GM21526 (cell line): Measurements from ENCODE around the gene YTHDC1.
"Not testable (repeated sequence)": the region's sequence is repeated elsewhere in the genome, so short reads cannot be mapped to it uniquely, and the experiment has no call there.

Experiments used
- ATAC-seq: cut with Tn5 transposase; IDR thresholded peaks from one replicate; pipeline ENCODE4 v1.9.1; 2021; ENCODE audit warnings: moderate library complexity; ENCODE audit not compliant: unreplicated experiment, low FRiP score

Gene YTHDC1

DNA sequence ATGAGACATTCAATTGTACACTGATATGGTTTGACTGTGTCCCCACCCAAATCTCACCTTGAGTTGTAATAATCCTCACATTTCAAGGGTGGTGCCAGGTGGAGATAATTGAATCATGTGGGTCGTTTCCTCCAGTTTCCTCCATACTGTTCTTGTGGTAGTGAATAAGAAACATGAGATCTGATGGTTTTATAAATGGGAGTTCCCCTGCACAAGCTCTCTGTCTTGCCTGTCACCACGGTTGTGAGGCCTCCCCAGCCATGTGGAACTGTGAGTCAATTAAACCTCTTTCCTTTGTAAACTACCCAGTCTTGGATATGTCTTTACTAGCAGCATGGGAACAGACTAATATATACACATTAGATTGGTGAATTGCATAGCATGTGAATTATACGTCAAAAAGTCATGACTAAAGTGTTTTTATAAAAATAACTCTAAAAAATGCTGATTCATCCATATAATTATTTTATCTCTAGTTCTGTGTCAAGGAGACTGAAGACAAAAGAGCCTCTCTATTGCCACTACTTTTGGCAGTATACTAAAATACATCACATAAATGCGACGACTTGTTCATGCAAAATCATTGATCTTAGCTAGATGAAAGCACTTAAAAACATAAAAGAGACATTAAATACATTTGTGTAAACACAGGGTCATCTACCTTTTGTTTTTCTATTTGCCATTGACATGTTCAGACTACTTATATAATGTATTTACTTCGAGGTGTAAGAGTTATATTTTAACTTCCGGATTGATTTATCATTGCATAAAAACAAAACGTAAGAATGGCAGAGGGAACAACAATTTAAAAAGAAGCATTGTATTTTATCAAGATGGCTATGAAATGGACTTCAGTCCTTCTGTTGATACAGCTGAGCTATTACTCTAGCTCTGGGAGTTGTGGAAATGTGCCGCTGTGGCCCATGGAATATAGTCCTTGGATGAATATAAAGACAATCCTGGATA lies 50.1 kb downstream of the YTHDC1 start:
- no peak for ATAC-seq

DNA sequence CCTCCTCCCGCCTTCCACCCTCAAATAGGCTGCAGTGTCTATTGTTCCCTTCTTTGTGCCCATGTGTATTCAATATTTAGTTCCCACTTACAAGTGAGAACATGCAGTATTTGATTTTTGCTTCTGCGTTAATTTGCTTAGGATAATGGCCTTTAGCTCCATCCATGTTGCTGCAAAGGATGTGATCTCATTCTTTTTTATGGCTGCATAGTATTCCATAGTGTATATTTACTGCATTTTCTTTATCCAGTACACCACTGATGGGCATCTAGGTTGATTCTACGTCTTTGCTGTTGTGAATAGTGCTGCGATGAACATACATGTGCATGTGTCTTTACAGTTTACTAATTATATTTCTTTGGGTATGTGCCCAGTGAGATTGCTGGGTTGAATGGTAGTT lies 52.8 kb downstream of the YTHDC1 start:
- ATAC-seq: no peak

DNA sequence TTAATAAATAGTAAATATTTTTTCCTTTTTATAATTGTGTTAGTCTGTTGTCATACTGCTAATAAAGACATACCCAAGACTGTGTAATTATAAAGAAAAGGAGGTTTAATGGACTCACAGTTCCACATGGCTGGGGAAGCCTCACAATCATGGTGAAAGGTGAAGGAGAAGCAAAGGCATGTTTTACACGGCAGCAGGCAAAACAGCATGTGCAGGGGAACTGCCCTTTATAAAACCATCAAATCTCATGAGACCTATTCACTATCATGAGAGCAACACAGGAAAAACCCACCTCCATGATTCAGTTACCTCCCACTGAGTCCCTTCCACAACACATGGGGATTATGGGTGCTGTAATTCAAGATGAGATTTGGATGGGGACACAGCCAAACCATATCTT lies 58.6 kb downstream of the YTHDC1 start:
- no peak for ATAC-seq

DNA sequence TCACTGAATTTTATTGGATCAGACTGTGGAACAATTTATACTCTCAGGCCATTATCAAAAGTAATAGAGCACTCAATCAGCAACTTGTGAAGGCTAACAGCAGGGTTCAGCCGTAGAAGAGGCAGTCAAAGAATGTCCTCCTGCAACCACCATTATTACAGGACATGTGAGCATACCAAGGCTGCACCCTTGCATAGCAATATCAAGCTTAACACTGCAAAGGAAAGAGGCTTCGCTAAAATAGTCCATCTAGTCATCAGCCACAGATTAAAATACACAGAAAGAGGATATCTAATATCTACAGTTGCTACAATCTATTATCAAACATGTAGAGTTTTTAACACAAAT lies 61.5 kb downstream of the YTHDC1 start:
- no peak for ATAC-seq

DNA sequence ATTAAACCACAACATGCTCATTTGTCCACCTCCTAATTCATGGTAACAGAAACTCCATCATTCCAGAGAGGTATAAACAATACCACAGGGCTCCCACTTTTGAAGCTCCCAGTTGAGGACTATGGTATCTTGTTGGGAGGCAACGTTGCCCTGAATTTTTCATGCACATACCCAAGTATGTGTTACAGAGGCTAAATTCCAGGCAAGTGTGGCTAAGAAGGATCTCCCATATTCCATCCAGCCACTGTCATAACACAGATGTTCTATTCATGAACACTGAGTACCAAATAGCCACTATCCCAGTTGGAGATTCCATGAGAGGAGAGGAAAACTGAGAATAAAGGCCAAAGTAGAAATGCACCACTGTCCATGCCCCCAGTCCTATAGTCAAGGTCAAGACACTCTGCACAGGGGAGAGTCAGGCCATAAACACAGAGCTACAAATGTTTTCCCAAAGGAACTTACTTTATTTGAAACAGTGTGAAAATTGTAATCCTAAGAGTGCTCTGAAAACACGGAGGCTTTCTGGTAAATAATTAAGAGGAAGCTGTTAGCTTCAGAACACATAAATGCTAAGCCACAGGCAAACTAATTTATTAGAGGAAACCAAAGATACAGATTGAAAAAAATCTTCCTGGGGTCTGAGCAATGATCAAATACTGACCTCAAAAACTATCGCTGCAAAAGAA lies 62.0 kb downstream of the YTHDC1 start:
- ATAC-seq: no peak

DNA sequence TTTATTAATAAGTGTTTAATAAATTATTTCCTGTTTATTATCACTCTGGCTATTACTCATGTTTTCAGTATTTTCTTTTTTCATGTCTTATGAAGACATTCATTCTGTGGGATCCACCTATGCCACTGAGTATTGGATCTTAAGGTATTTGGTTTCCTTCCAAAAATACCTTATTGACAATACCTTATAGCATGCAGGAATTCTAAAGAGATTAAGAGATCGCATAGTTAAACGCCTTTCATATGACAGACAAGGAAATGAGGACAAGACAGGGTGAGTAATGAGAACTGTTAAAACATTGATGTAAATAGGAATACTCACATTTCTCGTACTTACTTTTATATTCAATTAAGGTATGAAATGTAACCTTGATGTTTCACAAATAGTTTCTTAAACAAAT lies 66.2 kb downstream of the YTHDC1 start:
- no peak for ATAC-seq

DNA sequence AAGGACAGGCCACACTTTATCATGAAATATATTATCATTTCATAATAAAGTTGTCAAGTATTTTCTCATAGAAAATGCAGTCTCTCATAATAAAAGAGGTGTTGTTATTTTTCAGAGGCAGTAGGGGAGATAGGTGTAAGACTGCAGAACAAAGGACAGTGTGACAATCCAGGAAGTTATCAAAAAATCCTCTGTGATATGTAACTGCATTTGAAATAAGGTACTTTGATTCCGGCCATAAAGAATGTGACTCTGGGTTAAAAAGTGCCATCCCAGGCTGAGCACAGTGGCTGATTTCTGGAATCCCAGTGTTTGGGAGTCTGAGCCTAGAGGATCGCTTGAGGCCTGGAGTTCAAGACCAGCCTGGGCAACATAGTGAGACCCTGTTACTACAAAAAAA lies 66.8 kb downstream of the YTHDC1 start:
- ATAC-seq: no peak

DNA sequence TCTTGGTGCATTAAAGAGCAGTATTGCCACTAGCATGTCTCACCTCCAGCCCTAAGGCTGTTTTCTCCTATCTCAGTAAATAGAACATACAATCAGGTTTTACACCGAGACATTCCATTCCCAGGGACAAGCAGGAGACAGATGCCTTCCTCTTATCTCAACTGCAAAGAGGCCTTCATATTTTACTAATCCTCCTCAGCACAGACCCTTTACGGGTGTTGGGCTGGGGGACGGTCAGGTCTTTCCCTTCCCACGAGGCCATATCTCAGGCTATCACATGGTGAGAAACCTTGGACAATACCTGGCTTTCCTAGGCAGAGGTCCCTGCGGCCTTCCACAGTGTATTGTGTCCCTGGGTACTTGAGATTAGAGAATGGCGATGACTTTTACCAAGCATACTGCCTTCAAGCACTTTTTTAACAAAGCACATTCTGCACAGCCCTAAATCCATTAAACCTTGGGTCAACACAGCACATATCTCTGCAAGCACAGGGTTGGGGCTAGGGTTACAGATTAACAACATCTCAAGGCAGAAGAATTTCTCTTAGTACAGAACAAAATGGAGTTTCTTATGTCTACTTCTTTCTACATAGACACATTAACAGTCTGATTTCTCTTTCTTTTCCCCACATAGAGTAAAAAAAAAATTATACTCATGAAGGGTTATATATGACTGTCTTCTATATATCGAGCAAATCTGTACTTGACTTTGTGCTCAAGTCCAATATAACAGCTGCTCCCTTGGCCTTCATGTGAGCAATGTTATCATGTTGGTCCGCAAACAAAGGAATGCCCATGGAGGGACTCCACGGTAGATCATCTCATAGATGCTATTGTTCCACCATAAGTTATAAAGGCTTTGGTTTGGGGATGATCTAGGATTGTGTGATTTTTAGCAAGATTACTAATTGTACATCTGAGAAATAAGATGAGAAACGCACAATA lies 67.8 kb downstream of the YTHDC1 start:
- ATAC-seq: not testable (repeated sequence)

DNA sequence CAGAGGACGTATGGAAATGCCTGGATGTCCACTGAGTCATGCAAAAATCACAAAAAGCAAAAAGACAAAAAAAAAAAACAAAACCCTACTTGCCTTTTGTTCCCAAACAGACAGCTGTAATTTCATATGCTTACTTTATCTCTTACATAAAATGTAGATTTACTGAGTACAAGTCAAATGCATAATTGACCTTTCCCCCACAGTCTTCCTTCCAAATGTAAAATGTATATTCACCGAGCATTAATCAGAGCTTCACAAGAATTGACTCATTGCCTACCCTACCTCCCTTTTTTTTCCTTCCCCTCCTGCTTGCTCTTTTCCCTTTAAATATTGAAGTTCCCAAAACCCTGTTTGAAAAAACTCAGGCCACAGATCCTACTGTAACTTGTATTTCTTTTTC lies 71.9 kb downstream of the YTHDC1 start:
- no peak for ATAC-seq

DNA sequence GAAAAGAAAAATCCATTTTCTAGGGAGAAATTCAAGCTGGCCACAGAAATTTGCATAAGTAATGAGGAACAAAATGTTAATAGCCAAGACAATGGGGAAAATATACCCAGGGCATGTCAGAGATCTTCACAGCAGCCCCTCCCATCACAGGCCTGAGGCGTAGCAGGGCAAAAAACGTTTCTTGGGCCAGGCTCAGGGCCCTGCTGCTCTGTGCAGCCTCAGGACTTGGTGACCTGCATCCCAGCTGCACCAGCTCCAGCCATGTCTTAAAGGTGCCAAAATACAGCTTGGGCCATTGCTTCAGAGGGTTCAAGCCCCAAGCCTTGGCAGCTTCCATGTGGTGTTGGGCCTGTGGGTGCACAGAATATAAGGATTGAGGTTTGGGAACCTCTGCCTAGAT lies 72.3 kb downstream of the YTHDC1 start:
- ATAC-seq: no peak

DNA sequence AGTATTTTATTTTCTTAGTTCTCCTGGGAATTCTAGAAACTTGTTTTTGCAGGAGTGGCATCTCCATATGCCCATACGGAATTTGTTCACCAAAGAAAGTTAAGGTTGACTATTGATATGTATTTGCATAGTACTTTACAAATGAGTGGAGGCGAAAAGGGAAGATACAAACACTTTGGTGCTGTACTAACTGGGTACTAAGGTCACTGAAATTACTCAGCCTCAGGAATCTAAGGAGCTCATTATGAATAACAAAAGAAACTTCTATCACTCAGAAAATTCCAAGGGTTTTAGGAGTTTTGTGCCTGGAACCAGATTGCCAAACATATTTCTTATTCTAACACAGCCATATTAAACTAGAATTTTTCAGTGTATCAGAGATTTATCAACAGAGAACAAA lies 77.0 kb downstream of the YTHDC1 start:
- ATAC-seq: no peak

DNA sequence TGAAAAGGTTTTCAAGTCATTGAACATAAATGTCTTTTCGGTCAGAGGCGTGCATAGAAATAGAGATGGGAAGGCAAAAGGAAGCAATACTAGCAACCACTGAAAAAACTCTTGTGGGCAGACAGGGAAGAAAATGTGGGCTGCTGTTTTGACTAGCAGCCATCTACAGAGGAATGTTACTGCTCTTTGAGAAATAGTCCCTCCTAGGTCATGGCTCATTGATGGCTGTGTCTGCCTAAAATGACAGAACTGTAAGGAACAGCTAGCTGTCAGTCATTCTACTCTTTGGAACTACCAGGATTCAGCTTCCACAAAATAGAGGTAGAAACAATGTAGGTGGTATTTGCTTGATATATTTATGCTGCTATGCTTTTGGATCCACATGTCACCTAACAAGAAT lies 77.5 kb downstream of the YTHDC1 start:
- ATAC-seq: peak; percentile 48

DNA sequence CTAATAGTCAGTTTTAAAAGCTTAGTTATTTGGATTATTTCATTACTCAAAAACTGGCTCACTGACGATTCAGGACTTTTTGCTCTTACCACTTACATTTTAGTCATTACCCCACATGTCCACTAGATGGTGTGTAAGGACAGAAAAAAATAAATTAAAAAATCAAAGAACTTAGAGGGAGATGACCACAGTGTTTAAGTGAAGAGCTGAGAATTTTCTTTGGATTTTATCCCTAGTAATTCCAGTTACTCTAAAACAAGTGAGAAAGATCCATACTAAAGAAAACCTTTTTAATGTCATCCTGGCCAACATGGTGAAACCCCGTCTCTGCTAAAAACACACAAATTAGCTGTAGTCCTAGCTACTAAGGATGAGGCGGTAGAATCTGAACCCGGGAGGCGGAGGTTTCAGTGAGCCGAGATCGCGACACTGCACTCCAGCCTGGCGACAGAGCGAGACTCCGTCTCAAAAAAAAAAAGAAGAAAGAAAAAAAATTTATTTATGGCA lies 78.0 kb downstream of the YTHDC1 start:
- ATAC-seq: peak; percentile 69

DNA sequence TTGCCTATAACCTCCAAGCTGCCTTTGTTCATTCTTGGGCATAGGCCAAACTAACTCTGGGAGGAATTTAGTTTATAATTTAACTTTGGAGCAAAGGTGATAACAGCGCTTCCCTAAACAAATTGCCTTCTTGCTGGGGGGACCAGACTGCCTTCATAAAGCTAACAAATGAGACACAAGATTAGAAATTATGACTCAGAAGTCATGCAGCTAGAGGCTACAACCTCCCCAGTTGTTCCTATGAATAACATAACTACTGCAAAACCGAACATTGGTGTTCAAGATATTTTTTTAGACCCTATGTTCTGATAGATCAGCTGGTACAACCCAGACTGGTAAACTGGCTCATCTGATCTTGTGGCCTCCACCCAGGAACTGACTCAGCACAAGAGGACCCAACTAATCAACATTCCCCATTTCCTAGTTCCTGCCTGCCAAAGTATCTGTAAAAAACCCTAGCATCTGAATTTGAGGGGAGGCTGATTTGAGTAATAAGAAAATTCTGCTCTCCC lies 82.4 kb downstream of the YTHDC1 start:
- no peak for ATAC-seq

DNA sequence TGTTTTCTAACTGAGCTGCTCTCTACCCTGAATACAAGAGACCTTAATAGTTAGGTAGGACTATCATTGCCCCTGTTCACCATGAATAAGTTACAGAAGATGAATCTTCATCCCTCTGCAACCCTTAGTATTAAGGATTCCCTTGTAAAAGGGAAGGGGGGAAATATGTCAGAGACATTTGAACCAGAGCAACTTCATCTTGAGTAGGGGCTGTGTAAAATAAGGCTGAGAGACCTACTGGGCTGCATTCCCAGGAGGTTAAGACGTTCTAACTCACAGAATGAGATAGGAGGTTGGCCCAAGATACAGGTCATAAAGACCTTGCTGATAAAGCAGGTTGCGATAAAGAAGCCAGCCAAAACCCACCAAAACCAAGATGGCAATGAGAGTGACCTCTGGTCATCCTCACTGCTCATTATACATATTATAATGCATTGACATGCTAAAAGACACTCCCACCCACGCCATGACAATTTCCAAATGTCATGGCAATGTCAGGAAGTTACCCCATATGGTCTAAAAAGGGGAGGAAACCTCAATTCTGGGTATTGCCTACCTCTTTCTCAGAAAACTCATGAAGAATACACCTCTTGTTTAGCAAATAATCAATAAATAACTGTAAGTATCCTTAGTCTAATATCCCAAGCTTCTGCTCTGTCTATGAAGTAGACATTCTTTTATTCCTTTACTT lies 84.9 kb downstream of the YTHDC1 start:
- ATAC-seq: no peak
